ENCODE data around the gene TAGAP. TPM values are rescaled to one million over a fixed set of nuclear protein-coding genes. Genes with fewer than 3 reads are reported as not detected.

The TAGAP gene
- total and polyA plus RNA-seq, 9 of the 15 experiments (the other 6 are each of a cell fraction or from before 2014, with no cell fraction given): 0.07 TPM; not detected in 8

DNA sequence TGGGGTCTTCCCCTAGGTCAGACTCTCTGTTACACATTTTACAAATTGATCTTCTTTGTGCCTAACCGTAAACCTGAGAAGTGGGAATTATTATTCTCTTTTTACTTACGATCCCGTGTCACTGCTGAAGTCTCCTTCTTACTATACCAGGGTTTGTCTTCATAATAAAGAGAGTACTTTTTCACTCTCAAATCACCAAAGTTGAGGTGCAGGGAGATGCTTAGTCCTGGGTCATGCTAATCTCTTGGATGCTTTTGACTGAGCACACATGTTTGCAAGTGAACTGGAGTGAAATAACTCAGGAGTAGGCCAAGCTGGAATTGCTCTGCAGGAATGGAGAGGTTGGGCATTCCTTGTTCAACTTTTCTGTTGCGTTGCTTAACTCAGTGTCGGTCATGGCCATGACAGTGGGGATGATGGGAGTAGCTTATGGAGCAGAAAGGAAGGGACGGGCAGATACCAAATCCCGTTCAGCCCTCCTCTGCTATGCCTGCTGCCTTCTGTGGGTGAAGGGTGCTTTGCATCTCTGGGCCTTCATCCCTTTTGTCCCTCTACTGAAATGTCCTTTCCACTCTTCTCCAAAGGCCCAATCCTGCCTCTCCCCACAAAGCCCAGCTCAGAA lies 15.2 kb upstream of the TAGAP start:
- H3K4me2 ChIP-seq (ENCODE audit: insufficient read depth, low read length): no peak overlapping the region
- H3K27ac ChIP-seq (ENCODE audit: extremely low read depth, low read depth, low read length): no peak overlapping the region
- DNase-seq (ENCODE audit: extremely low read depth in 1 of 4, low spot score in 3 of 4) (no peak), ATAC-seq (no peak), FAIRE-seq (no peak)
- in situ Hi-C loops (cut with MboI) (no loop called here), intact Hi-C loops (cut with micrococcal nuclease) (no loop called here)
- no peaks in the 10 kb centered on the region for H3K9me3 ChIP-seq (replicated peaks; ENCODE audit: control insufficient read depth, insufficient read depth, low read depth, low read length)
- under 1% methylated on average over 7 of the region's 7 CpGs for WGBS (ENCODE audit: insufficient coverage, low coverage, missing lambda C conversion rate)
- no peak overlapping the region for H2AFZ ChIP-seq (ENCODE audit: low read depth, low read length)
- TF ChIP-seq ASH1L (IDR thresholded peaks at IDR 0.05; ENCODE audit: borderline replicate concordance, low read depth, partially characterized antibody) (no peak), POLR2B (IDR thresholded peaks at IDR 0.05; ENCODE audit: low read depth, partially characterized antibody) (no peak), ZNF551 (CRISPR knock-in tag; IDR thresholded peaks at IDR 0.05) (no peak), PCBP2 (IDR thresholded peaks at IDR 0.05; ENCODE audit: low read depth, low read length, poor library complexity, severe bottlenecking) (no peak), NR2C2 (CRISPR knock-in tag; IDR thresholded peaks at IDR 0.05) (no peak), NR2C2 (tag; IDR thresholded peaks at IDR 0.05) (no peak), HDAC1 (IDR thresholded peaks at IDR 0.05) (no peak), NFIX (CRISPR knock-in tag; IDR thresholded peaks at IDR 0.05; ENCODE audit: low read depth) (no peak), KLF13 (tag; IDR thresholded peaks at IDR 0.05; ENCODE audit: borderline replicate concordance, low read depth) (no peak)
- H3K9me1 ChIP-seq (ENCODE audit: control insufficient read depth, insufficient read depth, low read length): no peaks in the 10 kb centered on the region
- no peak overlapping the region for H3K9ac ChIP-seq (ENCODE audit: insufficient read depth in 1 of 2, low read depth in 2 of 2, low read length in 2 of 2)
- no peaks in the 10 kb centered on the region for H3K79me2 ChIP-seq (ENCODE audit: control insufficient read depth, insufficient read depth, low read length)
- peaks cover 47 to 62% of the 10 kb centered on the region in 2 experiments for H3K27me3 ChIP-seq (ENCODE audit: control insufficient read depth in 2 of 2, insufficient read depth in 2 of 2, low read length in 2 of 2)
- no peak overlapping the region for H3K4me3 ChIP-seq
- no peaks in the 10 kb centered on the region for H3K36me3 ChIP-seq (ENCODE audit: control insufficient read depth, insufficient read depth, low read length)
- CTCF ChIA-PET (ENCODE audit: low intra/inter-chr PET ratio): no interaction called here
- no peaks in the 10 kb centered on the region for H4K20me1 ChIP-seq (replicated peaks; ENCODE audit: control insufficient read depth, insufficient read depth, low read length)
- H3K4me1 ChIP-seq (replicated peaks in 1 of 2; ENCODE audit: control insufficient read depth in 2 of 2, insufficient read depth in 2 of 2, low read length in 2 of 2): no peaks in the 10 kb centered on the region
- BruUV-seq (replicated peaks): no TSS peak
- POLR2A ChIA-PET: interaction anchor here (0.7 kb wide), 1 partner anchor 11 kb away, joined by 5 read pairs; no protein-coding TSS in a partner anchor
